ENCODE data around the gene TRAK1.

- TF ChIP-seq CTCF (IDR thresholded peaks at IDR 0.05) (no peak), POLR2A (IDR thresholded peaks at IDR 0.05) (no peak), POLR2AphosphoS5 (IDR thresholded peaks at IDR 0.05) (no peak)
These were observed 125.8 kb downstream of the TRAK1 start for GRCh38 chr3:42216931-42217333.

Measured in breast epithelium (tissue), 3 donors.